Measurements from ENCODE around the gene TPSD1.

- TF ChIP-seq TAF1 (IDR thresholded peaks at IDR 0.05; ENCODE audit: low read depth) (no peak), RAD21 (IDR thresholded peaks at IDR 0.05; ENCODE audit: low read depth) (no peak)
Measured at GRCh38 chr16:1298406-1298805, 42.5 kb downstream of the TPSD1 start.
